ENCODE measurements around the gene BNIP1. TPM values are rescaled to one million over a fixed set of nuclear protein-coding genes. Genes with fewer than 3 reads are reported as not detected.

BNIP1 gene
- total and polyA plus RNA-seq, 8 donors: 12.5 to 15.2 (median 13.7) TPM

GRCh38 chr5:173198049-173198448 is 53.7 kb downstream of the BNIP1 start:
- no peak for TF ChIP-seq CTCF (IDR thresholded peaks at IDR 0.05)
- no peak overlapping the region for H3K4me3 ChIP-seq
- intact Hi-C loops (cut with DNase I): no loop called here
- no peak for ATAC-seq
- H3K27ac ChIP-seq: no peak overlapping the region
- H3K9me3 ChIP-seq: peaks cover 0 to 14% of the 10 kb centered on the region in 2 donors
- DNase-seq: peak in 1 of 4 donors; percentile 3
- H3K36me3 ChIP-seq: no peaks in the 10 kb centered on the region
- H3K27me3 ChIP-seq: peaks cover 5 to 53% of the 10 kb centered on the region in 2 donors
- no peaks in the 10 kb centered on the region for H3K4me1 ChIP-seq

GRCh38 chr5:173200356-173200755 is 56.0 kb downstream of the BNIP1 start:
- Histone ChIP-seq H3K27ac (no peak overlapping the region), H3K9me3 (peaks cover 0 to 14% of the 10 kb centered on the region in 2 donors), H3K27me3 (peaks cover 5 to 61% of the 10 kb centered on the region in 2 donors), H3K36me3 (no peaks in the 10 kb centered on the region), H3K4me1 (no peaks in the 10 kb centered on the region), H3K4me3 (no peak overlapping the region)
- no peak for TF ChIP-seq CTCF (IDR thresholded peaks at IDR 0.05)
- intact Hi-C loops (cut with DNase I): loop anchor here in 1 of 2 donors (5.0 kb wide), 1 partner anchor 223 kb away; no protein-coding TSS in a partner anchor
- ATAC-seq: no peak
- DNase-seq: no peak

- H3K9me3 ChIP-seq: peaks cover 0 to 14% of the 10 kb centered on the region in 2 donors
- no peaks in the 10 kb centered on the region for H3K36me3 ChIP-seq
- intact Hi-C loops (cut with DNase I): loop anchor here in 1 of 2 donors (5.0 kb wide), 1 partner anchor 224 kb away; no protein-coding TSS in a partner anchor
- ATAC-seq (peak; percentile 51), DNase-seq (no peak)
- H3K4me1 ChIP-seq: no peaks in the 10 kb centered on the region
- no peak overlapping the region for H3K4me3 ChIP-seq
- no peak overlapping the region for H3K27ac ChIP-seq
- peaks cover 5 to 59% of the 10 kb centered on the region in 2 donors for H3K27me3 ChIP-seq
- no peak for TF ChIP-seq CTCF (IDR thresholded peaks at IDR 0.05)
Observed at GRCh38 chr5:173201636-173202265, 57.4 kb downstream of the BNIP1 start.

GRCh38 chr5:173202266-173202875 is 58.0 kb downstream of the BNIP1 start:
- no peak for TF ChIP-seq CTCF (IDR thresholded peaks at IDR 0.05)
- intact Hi-C loops (cut with DNase I): loop anchor here in 1 of 2 donors (5.0 kb wide), 1 partner anchor 225 kb away; no protein-coding TSS in a partner anchor
- ATAC-seq: no peak

More at GRCh38 chr5:173202266-173202875, 58.0 kb downstream of the BNIP1 start:
- peaks cover 5 to 60% of the 10 kb centered on the region in 2 donors for H3K27me3 ChIP-seq
- DNase-seq: no peak
- no peak overlapping the region for H3K4me3 ChIP-seq
- H3K36me3 ChIP-seq: no peaks in the 10 kb centered on the region
- H3K27ac ChIP-seq: no peak overlapping the region
- H3K4me1 ChIP-seq: no peaks in the 10 kb centered on the region
- H3K9me3 ChIP-seq: peaks cover 0 to 14% of the 10 kb centered on the region in 2 donors

Data from left lung (tissue), 10 donors.